Sigmoid colon (tissue), 7 donors: ENCODE measurements around the gene MYH10. TPM values are rescaled to one million over a fixed set of nuclear protein-coding genes. Genes with fewer than 3 reads are reported as not detected.

ENCODE experiments used
- DNase-seq: peaks from one replicate; pipeline ENCODE4 v3.0.0-alpha.2; 2019
- H3K27ac ChIP-seq, 4 donors: fragments of 200-600 bp; sonication (generic); one replicate each; pipeline ENCODE4 v1.5.1; 2016 to 2019; ENCODE audit warnings: mild to moderate bottlenecking in 1 of 4
- H3K27me3 ChIP-seq, 3 donors: fragments of 200-600 bp; sonication (generic); one replicate each; pipeline ENCODE4 v1.5.1; 2019; ENCODE audit warnings: mild to moderate bottlenecking in 1 of 3
- H3K36me3 ChIP-seq, 4 donors: fragments of 200-600 bp; sonication (generic); one replicate each; pipeline ENCODE4 v1.5.1; 2016 to 2019
- H3K4me1 ChIP-seq, 4 donors: fragments of 200-600 bp; sonication (generic); one replicate each; pipeline ENCODE4 v1.5.1; 2017 to 2019
- H3K4me3 ChIP-seq, 4 donors: fragments of 200-600 bp; sonication (generic); one replicate each; pipeline ENCODE4 v1.5.1; 2017 to 2019; ENCODE audit warnings: mild to moderate bottlenecking in 2 of 4, moderate library complexity in 1 of 4
- H3K9me3 ChIP-seq, 4 donors: fragments of 200-600 bp in 3 of 4; sonication (generic) in 3 of 4; one replicate each; pipeline versions ENCODE4 v1.5.1 to v1.6.1; 2013 to 2019
- CTCF ChIP-seq, 4 experiments: fragments of 450-650 bp in 3 of 4; fragments of 200-600 bp in 1 of 4; IDR thresholded peaks; one replicate each; pipeline ENCODE4 v1.5.1; 2016 to 2019; ENCODE audit warnings: antibody characterized with exemption in 4 of 4, mild to moderate bottlenecking in 3 of 4, moderate library complexity in 2 of 4
- EP300 ChIP-seq, 4 donors: sonication (generic); formaldehyde crosslinking; IDR thresholded peaks; one replicate each; pipeline ENCODE4 v1.6.1; 2017; ENCODE audit warnings: antibody characterized with exemption in 4 of 4
- POLR2A ChIP-seq, 2 donors: fragments of 450-650 bp; IDR thresholded peaks; one replicate each; pipeline ENCODE4 v1.6.1; 2016; ENCODE audit warnings: antibody characterized with exemption in 2 of 2, mild to moderate bottlenecking in 2 of 2, moderate library complexity in 2 of 2
- POLR2AphosphoS5 ChIP-seq, 4 donors: sonication (generic); formaldehyde crosslinking; IDR thresholded peaks; one replicate each; pipeline ENCODE4 v1.6.1; 2017; ENCODE audit warnings: antibody characterized with exemption in 4 of 4
- WGBS, 2 donors: extraction: QIAGEN DNeasy Blood & Tissue Kit; methylation state at CpG; one replicate each; pipeline ENCODE4 v1.1.7; 2013; 5-methylcytosine and 5-hydroxymethylcytosine counted together
- intact Hi-C: fragments of 100-400 bp; cut with DNase I; formaldehyde crosslinking; loops from one replicate; pipeline ENCODE4 v1.15.1; 2023
- polyA plus RNA-seq, 3 donors: library from polyadenylated mRNA; stranded (reverse); fragments of 200-250 nt; gene quantifications; one replicate each; pipeline ENCODE4 v1.2.3, GENCODE V29; 2013
- total RNA-seq, 4 donors: library from RNA; depleted of rRNA; stranded (reverse); fragments of >200 nt; gene quantifications; one replicate each; pipeline ENCODE4 v1.1.0, GENCODE V29; 2016
- donor health status: healthy with polysubstance abuse.
- donor health status: Bipolar disorder and iron deficiency.
- donor health status: healthy.

MYH10 gene
- total and polyA plus RNA-seq, 7 donors: 0.92 to 34.6 (median 22.8) TPM

- intact Hi-C loops: no loop called here
These were observed 155.3 kb downstream of the MYH10 start for GRCh38 chr17:8475227-8475626.

GRCh38 chr17:8474826-8475225 is 155.7 kb downstream of the MYH10 start:
- intact Hi-C loops: no loop called here
- no peak for DNase-seq
- Histone ChIP-seq H3K4me3 (no peak overlapping the region), H3K36me3 (peaks cover 11 to 71% (median 26%) of the 10 kb centered on the region in 4 donors), H3K4me1 (peaks cover 0 to 27% (median 24%) of the 10 kb centered on the region in 4 donors), H3K27ac (no peak overlapping the region), H3K9me3 (no peaks in the 10 kb centered on the region), H3K27me3 (no peaks in the 10 kb centered on the region)
- 93 to 95% methylated on average over 15 of the region's 15 CpGs for WGBS, 2 donors
- no peak for TF ChIP-seq POLR2AphosphoS5 (IDR thresholded peaks at IDR 0.05)

More at GRCh38 chr17:8475227-8475626, 155.3 kb downstream of the MYH10 start:
- Histone ChIP-seq H3K9me3 (no peaks in the 10 kb centered on the region), H3K27me3 (no peaks in the 10 kb centered on the region), H3K4me1 (peaks cover 0 to 27% (median 24%) of the 10 kb centered on the region in 4 donors), H3K36me3 (peaks cover 11 to 71% (median 26%) of the 10 kb centered on the region in 4 donors), H3K27ac (no peak overlapping the region), H3K4me3 (no peak overlapping the region)
- TF ChIP-seq POLR2A (IDR thresholded peaks at IDR 0.05) (no peak), POLR2AphosphoS5 (IDR thresholded peaks at IDR 0.05) (no peak), CTCF (IDR thresholded peaks at IDR 0.05) (no peak), EP300 (IDR thresholded peaks at IDR 0.05) (no peak)
- 97 to 98% methylated on average over 9 of the region's 9 CpGs for WGBS, 2 donors
- no peak for DNase-seq

GRCh38 chr17:8473451-8474192 is 156.9 kb downstream of the MYH10 start:
- 96% methylated on average over 13 of the region's 13 CpGs for WGBS, 2 donors
- Histone ChIP-seq H3K4me3 (no peak overlapping the region), H3K9me3 (no peaks in the 10 kb centered on the region), H3K27me3 (no peaks in the 10 kb centered on the region), H3K27ac (no peak overlapping the region), H3K36me3 (peaks cover 11 to 73% (median 26%) of the 10 kb centered on the region in 4 donors), H3K4me1 (peaks cover 0 to 21% (median 15%) of the 10 kb centered on the region in 4 donors)
- no peak for DNase-seq
- TF ChIP-seq CTCF (IDR thresholded peaks at IDR 0.05) (no peak), EP300 (IDR thresholded peaks at IDR 0.05) (no peak), POLR2A (IDR thresholded peaks at IDR 0.05) (no peak)
- intact Hi-C loops: no loop called here

- no peaks in the 10 kb centered on the region for H3K9me3 ChIP-seq
- intact Hi-C loops: no loop called here
- no peak for DNase-seq
- no peaks in the 10 kb centered on the region for H3K27me3 ChIP-seq
- 92 to 96% methylated on average over 8 of the region's 8 CpGs for WGBS, 2 donors
- peaks cover 0 to 21% (median 15%) of the 10 kb centered on the region in 4 donors for H3K4me1 ChIP-seq
- H3K4me3 ChIP-seq: no peak overlapping the region
- TF ChIP-seq EP300 (IDR thresholded peaks at IDR 0.05) (no peak), POLR2AphosphoS5 (IDR thresholded peaks at IDR 0.05) (no peak), CTCF (IDR thresholded peaks at IDR 0.05) (no peak), POLR2A (IDR thresholded peaks at IDR 0.05) (no peak)
- H3K27ac ChIP-seq: no peak overlapping the region
- peaks cover 16 to 73% (median 25%) of the 10 kb centered on the region in 4 donors for H3K36me3 ChIP-seq
These were observed 157.9 kb downstream of the MYH10 start for GRCh38 chr17:8472663-8473062.

GRCh38 chr17:8470447-8471047 is 160.0 kb downstream of the MYH10 start:
- DNase-seq: peak; percentile 84
- H3K4me1 ChIP-seq: peaks cover 0 to 37% (median 27%) of the 10 kb centered on the region in 4 donors
- intact Hi-C loops: no loop called here
- no peak overlapping the region for H3K4me3 ChIP-seq
- 91 to 94% methylated on average over 20 of the region's 20 CpGs for WGBS, 2 donors
- H3K36me3 ChIP-seq: peaks cover 12 to 61% (median 29%) of the 10 kb centered on the region in 4 donors
- H3K27me3 ChIP-seq: no peaks in the 10 kb centered on the region
- TF ChIP-seq POLR2AphosphoS5 (IDR thresholded peaks at IDR 0.05) (no peak), EP300 (IDR thresholded peaks at IDR 0.05) (no peak), POLR2A (IDR thresholded peaks at IDR 0.05) (no peak), CTCF (IDR thresholded peaks at IDR 0.05) (no peak)
- no peaks in the 10 kb centered on the region for H3K9me3 ChIP-seq
- H3K27ac ChIP-seq: peak overlapping the region; percentile 17 to 57 (median 56)
